Activated effector memory CD4-positive, alpha-beta T cell treated with Interleukin-2 at 50 U/mL for 16 hours (primary cell): ENCODE data around the gene SLC7A7.
A peak's percentile ranks its signal among the peaks of the same experiment; 100 is the strongest.
"Not testable (repeated sequence)": the region's sequence is repeated elsewhere in the genome, so short reads cannot be mapped to it uniquely, and the experiment has no call there.

Experiments used
- DNase-seq: peaks from one replicate; pipeline ENCODE4 v3.0.0-alpha.2; 2020

The SLC7A7 gene

GRCh38 chr14:22814941-22815713 is at the start of gene SLC7A7:
Gene SLC7A7 (minus strand): TSS chr14:22815435. CDS start chr14:22813398, 2,037 bp downstream.
- no peak for DNase-seq

GRCh38 chr14:22864979-22865378 is 49.7 kb upstream of the SLC7A7 start:
- DNase-seq: no peak

GRCh38 chr14:22861651-22862050 is 46.4 kb upstream of the SLC7A7 start:
- no peak for DNase-seq

GRCh38 chr14:22860377-22860776 is 45.1 kb upstream of the SLC7A7 start:
- not testable (repeated sequence) for DNase-seq

GRCh38 chr14:22856428-22856827 is 41.2 kb upstream of the SLC7A7 start:
- DNase-seq: no peak

- no peak for DNase-seq
These were observed 39.9 kb upstream of the SLC7A7 start for GRCh38 chr14:22854963-22855724.

GRCh38 chr14:22854296-22854695 is 39.1 kb upstream of the SLC7A7 start:
- not testable (repeated sequence) for DNase-seq

GRCh38 chr14:22852940-22853767 is 37.9 kb upstream of the SLC7A7 start:
- DNase-seq: peak; percentile 80

- DNase-seq: no peak
These were observed 37.3 kb upstream of the SLC7A7 start for GRCh38 chr14:22852599-22852939.

GRCh38 chr14:22852178-22852577 is 36.9 kb upstream of the SLC7A7 start:
- not testable (repeated sequence) for DNase-seq

- DNase-seq: no peak
These were observed 35.9 kb upstream of the SLC7A7 start for GRCh38 chr14:22850944-22851764.

- DNase-seq: no peak
These were observed 34.1 kb upstream of the SLC7A7 start for GRCh38 chr14:22849212-22849819.

GRCh38 chr14:22848351-22849164 is 33.3 kb upstream of the SLC7A7 start:
- DNase-seq: no peak

- DNase-seq: no peak
These were observed 32.6 kb upstream of the SLC7A7 start for GRCh38 chr14:22847661-22848341.

- no peak for DNase-seq
These were observed 31.6 kb upstream of the SLC7A7 start for GRCh38 chr14:22846811-22847307.

- no peak for DNase-seq
These were observed 30.8 kb upstream of the SLC7A7 start for GRCh38 chr14:22845821-22846625.

GRCh38 chr14:22845103-22845394 is 29.8 kb upstream of the SLC7A7 start:
- DNase-seq: no peak

- DNase-seq: no peak
These were observed 29.2 kb upstream of the SLC7A7 start for GRCh38 chr14:22844221-22845102.
